ENCODE data around the gene PCMT1. TPM values are rescaled to one million over a fixed set of nuclear protein-coding genes. Genes with fewer than 3 reads are reported as not detected.
"Not testable (repeated sequence)": the region's sequence is repeated elsewhere in the genome, so short reads cannot be mapped to it uniquely, and the experiment has no call there.

The PCMT1 gene
- total RNA-seq, 6 donors from 2014 or later = 25.1 to 129 (median 68.1) TPM

- peak overlapping the region; percentile 88 to 98 (median 94) for H3K27ac ChIP-seq
- no peaks in the 10 kb centered on the region for H3K27me3 ChIP-seq
- WGBS, 2 donors = 1 to 2% methylated on average over 23 of the region's 25 CpGs
- peaks cover 29 to 58% (median 42%) of the 10 kb centered on the region in 4 donors for H3K4me1 ChIP-seq
- TF ChIP-seq POLR2A (IDR thresholded peaks at IDR 0.05) (no peak), EP300 (IDR thresholded peaks at IDR 0.05) (no peak), POLR2AphosphoS5 (IDR thresholded peaks at IDR 0.05) (no peak)
- DNase-seq (peak in 1 of 2 donors; percentile 62), ATAC-seq (ENCODE audit: low FRiP score in 2 of 2) (peak; percentile 50 to 70)
- H3K36me3 ChIP-seq = no peaks in the 10 kb centered on the region
- H3K4me3 ChIP-seq = peak overlapping the region; percentile 81 to 99 (median 90)
- H3K9me3 ChIP-seq = no peaks in the 10 kb centered on the region
These were observed 632 bp downstream of the PCMT1 start for GRCh38 chr6:149750136-149750609.

DNA sequence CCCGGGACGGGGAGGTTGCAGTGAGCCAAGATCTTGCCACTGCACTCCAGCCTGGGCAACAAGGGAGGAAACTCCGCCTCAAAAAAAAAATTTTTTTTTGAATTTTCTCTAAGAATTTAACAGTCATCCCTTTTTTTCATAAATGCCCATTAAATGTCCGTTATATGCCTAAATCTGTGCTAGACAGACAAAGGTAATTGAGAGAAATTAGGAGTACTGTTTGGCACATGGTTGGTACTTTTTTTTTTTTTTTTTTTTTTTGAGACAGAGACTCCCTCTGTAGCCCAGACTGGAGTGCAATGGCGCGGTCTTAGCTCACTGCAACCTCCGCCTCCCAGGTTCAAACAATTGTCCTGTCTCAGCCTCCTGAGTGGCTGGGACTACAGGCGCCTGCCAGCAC is 1.7 kb downstream of the PCMT1 start:
- Histone ChIP-seq H3K9me3 (no peaks in the 10 kb centered on the region), H3K36me3 (no peaks in the 10 kb centered on the region), H3K27ac (peak overlapping the region in 1 of 4 donors; percentile 98), H3K4me1 (peaks cover 27 to 59% (median 39%) of the 10 kb centered on the region in 4 donors), H3K4me3 (peak overlapping the region in 1 of 4 donors; percentile 82), H3K27me3 (no peaks in the 10 kb centered on the region)
- no peak for ATAC-seq (ENCODE audit: low FRiP score in 2 of 2)
- 76 to 91% methylated on average over 8 of the region's 8 CpGs for WGBS, 2 donors
- TF ChIP-seq EP300 (IDR thresholded peaks at IDR 0.05) = no peak
- TF ChIP-seq, protein P1, sequence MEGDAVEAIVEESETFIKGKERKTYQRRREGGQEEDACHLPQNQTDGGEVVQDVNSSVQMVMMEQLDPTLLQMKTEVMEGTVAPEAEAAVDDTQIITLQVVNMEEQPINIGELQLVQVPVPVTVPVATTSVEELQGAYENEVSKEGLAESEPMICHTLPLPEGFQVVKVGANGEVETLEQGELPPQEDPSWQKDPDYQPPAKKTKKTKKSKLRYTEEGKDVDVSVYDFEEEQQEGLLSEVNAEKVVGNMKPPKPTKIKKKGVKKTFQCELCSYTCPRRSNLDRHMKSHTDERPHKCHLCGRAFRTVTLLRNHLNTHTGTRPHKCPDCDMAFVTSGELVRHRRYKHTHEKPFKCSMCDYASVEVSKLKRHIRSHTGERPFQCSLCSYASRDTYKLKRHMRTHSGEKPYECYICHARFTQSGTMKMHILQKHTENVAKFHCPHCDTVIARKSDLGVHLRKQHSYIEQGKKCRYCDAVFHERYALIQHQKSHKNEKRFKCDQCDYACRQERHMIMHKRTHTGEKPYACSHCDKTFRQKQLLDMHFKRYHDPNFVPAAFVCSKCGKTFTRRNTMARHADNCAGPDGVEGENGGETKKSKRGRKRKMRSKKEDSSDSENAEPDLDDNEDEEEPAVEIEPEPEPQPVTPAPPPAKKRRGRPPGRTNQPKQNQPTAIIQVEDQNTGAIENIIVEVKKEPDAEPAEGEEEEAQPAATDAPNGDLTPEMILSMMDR (IDR thresholded peaks at IDR 0.05) = no peak
- TF ChIP-seq POLR2A (IDR thresholded peaks at IDR 0.05) = no peak
- no peak for TF ChIP-seq POLR2AphosphoS5 (IDR thresholded peaks at IDR 0.05)
- no peak for DNase-seq

DNA sequence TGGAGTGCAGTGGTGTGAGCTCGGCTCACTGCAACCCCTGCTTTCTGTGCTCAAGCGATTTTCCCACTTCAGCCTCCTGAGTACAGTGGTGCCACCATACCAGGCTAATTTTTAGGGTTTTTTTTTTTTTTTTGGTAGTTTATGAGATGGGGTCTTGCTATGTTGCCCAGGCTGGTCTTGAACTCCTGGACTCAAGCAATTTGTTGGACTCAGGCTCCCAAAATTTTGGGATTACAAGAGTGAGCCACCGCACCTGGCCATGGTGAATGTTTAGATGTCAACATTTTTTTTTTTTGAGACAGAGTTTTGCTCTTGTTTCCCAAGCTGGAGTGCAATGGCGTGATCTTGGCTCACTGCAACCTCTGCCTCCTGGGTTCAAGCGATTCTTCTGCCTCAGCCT is 2.4 kb downstream of the PCMT1 start:
- Histone ChIP-seq H3K4me1 (peaks cover 27 to 53% (median 34%) of the 10 kb centered on the region in 4 donors), H3K27ac (peak overlapping the region in 1 of 4 donors; percentile 2)
- not testable (repeated sequence) for H3K27me3 ChIP-seq; ATAC-seq (ENCODE audit: low FRiP score in 2 of 2); H3K9me3 ChIP-seq; H3K36me3 ChIP-seq; DNase-seq; H3K4me3 ChIP-seq
- 96 to 98% methylated on average over 5 of the region's 5 CpGs for WGBS, 2 donors

DNA sequence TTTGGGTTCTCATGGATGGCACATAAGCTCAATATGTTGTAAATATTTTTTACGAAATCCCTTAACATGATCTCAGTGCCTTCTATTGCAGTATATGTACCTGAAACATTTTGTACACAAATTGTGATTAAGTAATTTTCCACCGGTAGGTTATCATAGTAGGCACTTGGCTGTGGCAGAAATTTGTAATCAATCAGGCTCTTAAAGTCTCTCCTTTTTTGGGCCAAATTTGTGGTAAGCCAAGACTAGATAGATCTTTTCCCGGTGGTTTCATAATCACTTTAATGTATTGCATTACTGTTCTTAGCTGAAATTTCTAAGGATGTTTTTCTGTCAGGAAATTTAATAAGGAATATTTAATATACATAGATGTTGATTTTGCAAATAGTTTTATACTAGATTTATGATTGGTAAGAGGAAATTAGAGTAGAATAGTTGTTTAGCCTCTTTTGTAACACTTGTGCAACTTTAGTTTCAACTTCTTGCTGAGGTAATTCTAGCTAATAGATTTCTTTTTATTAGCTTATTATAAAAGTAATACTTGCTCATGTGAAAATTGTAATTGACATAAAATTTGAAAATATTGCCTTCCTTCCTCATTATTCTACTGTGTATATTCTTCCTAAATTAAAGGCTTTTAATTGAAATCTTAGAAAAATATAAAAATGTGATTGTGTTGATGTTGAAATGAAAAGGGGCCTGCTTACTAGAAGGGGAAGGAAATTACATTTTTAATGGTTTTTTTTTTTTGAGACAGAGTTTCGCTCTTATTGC is 3.2 kb downstream of the PCMT1 start:
- peak overlapping the region in 2 of 4 donors; percentile 32 to 53 for H3K27ac ChIP-seq
- H3K4me1 ChIP-seq = peaks cover 27 to 51% (median 34%) of the 10 kb centered on the region in 4 donors
- 61 to 64% methylated on average over 4 of the region's 4 CpGs for WGBS, 2 donors
- no peak for ATAC-seq (ENCODE audit: low FRiP score in 2 of 2)
- H3K27me3 ChIP-seq = no peaks in the 10 kb centered on the region
- no peak overlapping the region for H3K4me3 ChIP-seq
- no peaks in the 10 kb centered on the region for H3K9me3 ChIP-seq
- H3K36me3 ChIP-seq = peaks cover 0 to 4% (median 0%) of the 10 kb centered on the region in 4 donors
- TF ChIP-seq, protein P1 (IDR thresholded peaks at IDR 0.05) = no peak
- TF ChIP-seq POLR2AphosphoS5 (IDR thresholded peaks at IDR 0.05) (no peak), POLR2A (IDR thresholded peaks at IDR 0.05) (no peak), EP300 (IDR thresholded peaks at IDR 0.05) (no peak)
- DNase-seq = no peak

GRCh38 chr6:149753374-149753637 is 3.8 kb downstream of the PCMT1 start:
- 63 to 77% methylated on average over 3 of the region's 3 CpGs for WGBS, 2 donors

DNA sequence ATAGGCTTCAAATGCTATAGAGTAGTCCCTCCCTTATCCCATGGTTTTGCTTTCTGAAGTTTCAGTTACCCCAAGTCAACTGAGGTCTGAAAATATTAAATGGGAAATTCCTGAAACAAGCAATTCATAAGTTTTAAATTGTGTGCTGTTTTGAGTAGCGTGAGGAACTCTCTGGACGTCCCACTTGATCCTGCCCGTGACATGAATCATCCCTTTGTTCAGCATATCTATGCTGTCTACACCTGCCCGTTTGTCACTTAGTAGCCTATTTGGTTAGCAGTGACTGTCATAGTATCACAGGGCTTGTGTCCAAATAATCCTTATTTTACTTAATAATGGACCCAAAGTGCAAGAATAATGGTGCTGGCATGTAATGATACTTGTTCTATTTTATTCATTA is 5.0 kb downstream of the PCMT1 start:
- TF ChIP-seq, protein P1 (IDR thresholded peaks at IDR 0.05) = no peak
- TF ChIP-seq POLR2AphosphoS5 (IDR thresholded peaks at IDR 0.05) (no peak), POLR2A (IDR thresholded peaks at IDR 0.05) (no peak), EP300 (IDR thresholded peaks at IDR 0.05) (no peak)
- ATAC-seq (ENCODE audit: low FRiP score in 2 of 2) = no peak
- no peak overlapping the region for H3K27ac ChIP-seq

More at GRCh38 chr6:149753374-149753637, 3.8 kb downstream of the PCMT1 start:
- ATAC-seq (ENCODE audit: low FRiP score in 2 of 2); H3K4me3 ChIP-seq; H3K27me3 ChIP-seq; DNase-seq; H3K36me3 ChIP-seq; H3K9me3 ChIP-seq: not testable (repeated sequence)
- Histone ChIP-seq H3K27ac (peak overlapping the region in 2 of 4 donors; percentile 32 to 53), H3K4me1 (peaks cover 27 to 51% (median 34%) of the 10 kb centered on the region in 4 donors)

More for the DNA sequence above, 5.0 kb downstream of the PCMT1 start:
- DNase-seq = no peak
- Histone ChIP-seq H3K4me3 (no peak overlapping the region), H3K4me1 (peaks cover 25 to 51% (median 32%) of the 10 kb centered on the region in 4 donors), H3K36me3 (peaks cover 0 to 4% (median 0%) of the 10 kb centered on the region in 4 donors), H3K27me3 (no peaks in the 10 kb centered on the region), H3K9me3 (no peaks in the 10 kb centered on the region)
- WGBS, 2 donors = 84 to 90% methylated on average over 4 of the region's 4 CpGs
